Cardiac muscle cell (in vitro differentiated cells and primary cell): ENCODE data around the gene PCDH1. TPM values are rescaled to one million over a fixed set of nuclear protein-coding genes. Genes with fewer than 3 reads are reported as not detected.

Experiments used
- DNase-seq, 2 donors: peaks; one replicate each; pipeline versions ENCODE4 v3.0.0 to v3.0.0-alpha.2; 2010 to 2017; ENCODE audit warnings: low read depth in 1 of 2, low spot score in 1 of 2
- H3K27ac ChIP-seq: fragments of 200-600 bp; sonication (generic); 2 replicates; pipeline ENCODE4 v1.5.1; 2016
- H3K27me3 ChIP-seq: fragments of 200-600 bp; sonication (generic); 2 replicates; pipeline ENCODE4 v1.6.0; 2016; ENCODE audit warnings: control low read depth
- H3K36me3 ChIP-seq: fragments of 200-600 bp; sonication (generic); 2 replicates; pipeline ENCODE4 v1.5.1; 2016; ENCODE audit warnings: control low read depth
- H3K4me1 ChIP-seq: fragments of 200-600 bp; sonication (generic); 2 replicates; pipeline ENCODE4 v1.8.1; 2017; ENCODE audit warnings: low read depth, mild to moderate bottlenecking, mixed run types
- H3K4me3 ChIP-seq: fragments of 200-600 bp; sonication (generic); 2 replicates; pipeline ENCODE4 v1.5.1; 2016; ENCODE audit warnings: mild to moderate bottlenecking
- H3K9me3 ChIP-seq: fragments of 200-600 bp; sonication (generic); 2 replicates; pipeline ENCODE4 v1.5.1; 2017; ENCODE audit warnings: low read depth, mild to moderate bottlenecking, control low read depth
- CTCF ChIP-seq: IDR thresholded peaks from 2 replicates; pipeline ENCODE4 v1.5.1; 2012; ENCODE audit warnings: low read depth, mild to moderate bottlenecking, low read length
- polyA plus RNA-seq: library from polyadenylated mRNA; unstranded; fragments of >200 nt; fragmentation: Nextera tagmentation; extraction: Ambion mirVana; gene quantifications from 2 replicates; pipeline ENCODE4 v1.2.1, GENCODE V29; 2016
- total RNA-seq: library from RNA; depleted of rRNA; stranded (reverse); fragments of >200 nt; gene quantifications from 2 replicates; pipeline ENCODE4 v1.2.3, GENCODE V29; 2016

Gene PCDH1
- total and polyA plus RNA-seq, 2 experiments from 2014 or later: 0.63 to 0.77 TPM

GRCh38 chr5:141839015-141839513, 39.1 kb downstream of the PCDH1 start:
- Histone ChIP-seq H3K9me3 (no peaks in the 10 kb centered on the region), H3K27me3 (peaks cover 7% of the 10 kb centered on the region), H3K36me3 (no peaks in the 10 kb centered on the region), H3K27ac (no peak overlapping the region), H3K4me1 (peaks cover 12% of the 10 kb centered on the region), H3K4me3 (no peak overlapping the region)
- DNase-seq: no peak
- TF ChIP-seq CTCF: no peak

- H3K36me3 ChIP-seq: no peaks in the 10 kb centered on the region
- no peak overlapping the region for H3K4me3 ChIP-seq
- H3K4me1 ChIP-seq: peaks cover 12% of the 10 kb centered on the region
- TF ChIP-seq CTCF: no peak
- H3K9me3 ChIP-seq: no peaks in the 10 kb centered on the region
- peaks cover 7% of the 10 kb centered on the region for H3K27me3 ChIP-seq
- DNase-seq: no peak
- no peak overlapping the region for H3K27ac ChIP-seq
These were observed 39.7 kb downstream of the PCDH1 start for GRCh38 chr5:141838326-141839014.

- no peak overlapping the region for H3K27ac ChIP-seq
- H3K4me3 ChIP-seq: no peak overlapping the region
- H3K4me1 ChIP-seq: peaks cover 12% of the 10 kb centered on the region
These were observed 42.1 kb downstream of the PCDH1 start for GRCh38 chr5:141835928-141836670.

GRCh38 chr5:141834331-141834730, 43.9 kb downstream of the PCDH1 start:
- TF ChIP-seq CTCF: no peak
- no peaks in the 10 kb centered on the region for H3K36me3 ChIP-seq
- no peak overlapping the region for H3K4me3 ChIP-seq
- no peaks in the 10 kb centered on the region for H3K9me3 ChIP-seq
- no peak overlapping the region for H3K27ac ChIP-seq
- peak in 1 of 2 donors; percentile 35 for DNase-seq
- peaks cover 12% of the 10 kb centered on the region for H3K4me1 ChIP-seq
- H3K27me3 ChIP-seq: peaks cover 7% of the 10 kb centered on the region

More at GRCh38 chr5:141835928-141836670, 42.1 kb downstream of the PCDH1 start:
- peak in 1 of 2 donors; percentile 73 for DNase-seq
- H3K9me3 ChIP-seq: no peaks in the 10 kb centered on the region
- H3K27me3 ChIP-seq: peaks cover 7% of the 10 kb centered on the region
- no peaks in the 10 kb centered on the region for H3K36me3 ChIP-seq
- TF ChIP-seq CTCF: no peak

GRCh38 chr5:141832131-141832530, 46.1 kb downstream of the PCDH1 start:
- no peak for DNase-seq
- no peak for TF ChIP-seq CTCF
- no peaks in the 10 kb centered on the region for H3K9me3 ChIP-seq
- H3K27ac ChIP-seq: no peak overlapping the region
- peaks cover 12% of the 10 kb centered on the region for H3K4me1 ChIP-seq
- no peaks in the 10 kb centered on the region for H3K36me3 ChIP-seq
- H3K27me3 ChIP-seq: no peaks in the 10 kb centered on the region
- no peak overlapping the region for H3K4me3 ChIP-seq
